OCI-LY1 (cell line): ENCODE data around the gene WDR35.

Experiments
- H2AFZ ChIP-seq: fragments of 200-600 bp; sonication (generic), shearing (Covaris generic); 2 replicates; pipeline ENCODE4 v1.6.0; 2014; ENCODE audit warnings: antibody characterized with exemption, mild to moderate bottlenecking, low read length
- H3F3A ChIP-seq: fragments of 200-600 bp; sonication (generic), shearing (Covaris generic); 2 replicates; pipeline ENCODE4 v1.6.0; 2014; ENCODE audit warnings: mild to moderate bottlenecking, antibody characterized with exemption, low read length, moderate library complexity; ENCODE audit not compliant: insufficient read depth
- H3K27ac ChIP-seq: fragments of 200-600 bp; sonication (generic); 2 replicates; pipeline ENCODE4 v1.5.1; 2014; ENCODE audit warnings: low read length, mixed run types, mild to moderate bottlenecking, low read depth; ENCODE audit not compliant: poor library complexity, severe bottlenecking
- H3K27me3 ChIP-seq: fragments of 200-600 bp; sonication (generic); 2 replicates; pipeline ENCODE4 v1.6.0; 2014; ENCODE audit warnings: antibody characterized with exemption, mild to moderate bottlenecking, low read length, moderate library complexity; ENCODE audit not compliant: insufficient read depth
- H3K36me3 ChIP-seq: fragments of 200-600 bp; sonication (generic); 2 replicates; pipeline ENCODE4 v1.6.1; 2014; ENCODE audit warnings: mild to moderate bottlenecking, antibody characterized with exemption, low read length, moderate library complexity, mixed read lengths; ENCODE audit not compliant: insufficient read depth
- H3K4me1 ChIP-seq: fragments of 200-600 bp; sonication (generic); 2 replicates; pipeline ENCODE4 v1.5.1; 2014; ENCODE audit warnings: mild to moderate bottlenecking, low read length, moderate library complexity; ENCODE audit not compliant: insufficient read depth, severe bottlenecking
- H3K4me2 ChIP-seq: fragments of 200-600 bp; sonication (generic), shearing (Covaris generic); 2 replicates; pipeline ENCODE4 v1.6.1; 2014; ENCODE audit warnings: low read length
- H3K4me3 ChIP-seq: fragments of 200-600 bp; sonication (generic); 2 replicates; pipeline ENCODE4 v1.5.1; 2014; ENCODE audit warnings: low read length, low read depth, mild to moderate bottlenecking, mixed read lengths; ENCODE audit not compliant: poor library complexity, severe bottlenecking
- H3K79me2 ChIP-seq: fragments of 200-600 bp; shearing (Covaris generic); 2 replicates; pipeline ENCODE4 v1.6.1; 2016; ENCODE audit warnings: mixed run types, low read length, mixed read lengths; ENCODE audit not compliant: insufficient read depth
- H3K9ac ChIP-seq: fragments of 200-600 bp; sonication (generic), shearing (Covaris generic); 2 replicates; pipeline ENCODE4 v1.6.1; 2014; ENCODE audit warnings: mild to moderate bottlenecking, low read length, mixed read lengths
- H3K9me2 ChIP-seq: fragments of 200-600 bp; sonication (generic), shearing (Covaris generic); 2 replicates; pipeline ENCODE4 v1.6.1; 2014; ENCODE audit warnings: low read depth, mild to moderate bottlenecking, low read length, mixed read lengths
- H3K9me3 ChIP-seq: fragments of 200-600 bp; shearing (Covaris generic); 2 replicates; pipeline ENCODE4 v1.6.1; 2014; ENCODE audit warnings: low read length, mixed read lengths
- H4K20me1 ChIP-seq: fragments of 200-600 bp; sonication (generic), shearing (Covaris generic); 2 replicates; pipeline ENCODE4 v1.6.0; 2016; ENCODE audit warnings: mild to moderate bottlenecking, low read length; ENCODE audit not compliant: insufficient read depth
- EZH2 ChIP-seq: fragments of 200-600 bp; sonication (generic), shearing (Covaris generic); IDR thresholded peaks from 2 replicates; pipeline ENCODE4 v1.8.0; 2017; ENCODE audit warnings: borderline replicate concordance, mixed run types, mild to moderate bottlenecking, antibody characterized with exemption, low read length, moderate library complexity, mixed read lengths
- TF ChIP-seq, protein P1 (sequence below): fragments of 200-600 bp; sonication (generic), shearing (Covaris generic); IDR thresholded peaks from 2 replicates; pipeline ENCODE4 v1.5.1; 2017; ENCODE audit warnings: mild to moderate bottlenecking, antibody characterized with exemption, low read length, moderate library complexity, mixed read lengths

Gene WDR35

DNA sequence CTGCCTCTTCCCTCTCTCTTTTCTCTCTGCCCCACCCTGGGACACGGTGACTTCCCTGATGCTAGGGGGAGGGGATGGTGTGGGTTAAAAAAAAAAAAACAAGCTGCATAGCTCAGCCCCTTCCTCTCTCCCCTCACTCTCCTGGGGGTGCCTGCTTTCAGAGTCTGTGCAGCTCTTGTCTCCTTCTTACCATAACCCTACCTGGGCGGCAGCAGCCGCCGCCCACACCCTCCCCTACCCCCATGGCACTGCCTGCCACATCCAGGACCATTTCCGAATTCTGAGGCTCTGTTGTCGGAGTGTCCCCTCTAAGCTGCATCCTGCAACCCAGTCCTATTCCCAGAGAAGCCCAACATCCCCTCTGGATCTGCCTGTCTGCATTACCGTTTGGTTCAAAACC, 104.1 kb downstream of the WDR35 start:
- Histone ChIP-seq H3K4me3 (no peak overlapping the region), H3K36me3 (no peaks in the 10 kb centered on the region), H3K4me1 (no peaks in the 10 kb centered on the region), H3F3A (no peaks in the 10 kb centered on the region), H3K27ac (no peak overlapping the region), H3K79me2 (no peaks in the 10 kb centered on the region), H3K4me2 (no peak overlapping the region), H3K9me3 (no peaks in the 10 kb centered on the region), H3K9ac (no peak overlapping the region), H2AFZ (no peak overlapping the region), H4K20me1 (no peaks in the 10 kb centered on the region), H3K27me3 (no peaks in the 10 kb centered on the region), H3K9me2 (no peaks in the 10 kb centered on the region)
- TF ChIP-seq EZH2 = no peak
- TF ChIP-seq, protein P1, sequence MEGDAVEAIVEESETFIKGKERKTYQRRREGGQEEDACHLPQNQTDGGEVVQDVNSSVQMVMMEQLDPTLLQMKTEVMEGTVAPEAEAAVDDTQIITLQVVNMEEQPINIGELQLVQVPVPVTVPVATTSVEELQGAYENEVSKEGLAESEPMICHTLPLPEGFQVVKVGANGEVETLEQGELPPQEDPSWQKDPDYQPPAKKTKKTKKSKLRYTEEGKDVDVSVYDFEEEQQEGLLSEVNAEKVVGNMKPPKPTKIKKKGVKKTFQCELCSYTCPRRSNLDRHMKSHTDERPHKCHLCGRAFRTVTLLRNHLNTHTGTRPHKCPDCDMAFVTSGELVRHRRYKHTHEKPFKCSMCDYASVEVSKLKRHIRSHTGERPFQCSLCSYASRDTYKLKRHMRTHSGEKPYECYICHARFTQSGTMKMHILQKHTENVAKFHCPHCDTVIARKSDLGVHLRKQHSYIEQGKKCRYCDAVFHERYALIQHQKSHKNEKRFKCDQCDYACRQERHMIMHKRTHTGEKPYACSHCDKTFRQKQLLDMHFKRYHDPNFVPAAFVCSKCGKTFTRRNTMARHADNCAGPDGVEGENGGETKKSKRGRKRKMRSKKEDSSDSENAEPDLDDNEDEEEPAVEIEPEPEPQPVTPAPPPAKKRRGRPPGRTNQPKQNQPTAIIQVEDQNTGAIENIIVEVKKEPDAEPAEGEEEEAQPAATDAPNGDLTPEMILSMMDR = no peak

DNA sequence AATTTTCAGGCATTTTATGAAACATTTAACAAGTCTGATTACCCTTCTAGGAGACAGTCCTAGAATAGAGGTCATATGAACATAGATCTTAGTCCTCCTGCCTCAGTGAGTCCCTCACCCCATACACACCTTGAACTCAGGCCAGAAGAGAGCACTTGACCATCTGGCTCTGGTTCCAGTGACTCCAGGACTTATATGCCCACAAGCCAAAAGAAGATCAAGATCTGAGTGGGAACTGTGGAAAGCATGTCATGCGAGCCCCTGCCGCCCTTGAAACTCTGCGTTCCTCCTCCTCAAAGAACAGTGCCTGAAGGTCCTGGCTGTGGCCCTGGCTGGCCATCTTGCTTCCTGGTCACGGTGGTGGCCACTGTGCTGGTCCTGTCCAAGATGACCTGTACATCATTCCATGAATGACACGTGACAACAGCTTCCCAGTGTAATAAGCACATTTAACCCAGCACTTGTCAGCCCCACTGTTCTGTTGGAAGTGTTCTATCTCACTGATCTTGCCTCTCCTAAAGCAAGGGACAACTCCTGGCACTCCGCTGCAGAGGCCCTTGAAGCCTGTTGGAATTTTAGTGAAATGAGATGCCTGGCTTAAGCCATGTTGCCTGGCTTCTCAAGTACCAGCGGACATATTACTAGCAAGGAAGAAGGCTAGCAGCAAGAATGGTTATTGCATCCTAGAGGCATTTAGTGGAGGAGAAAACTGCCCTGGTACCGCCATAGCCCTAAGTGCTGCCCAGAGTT, 105.8 kb downstream of the WDR35 start:
- H3K79me2 ChIP-seq = no peaks in the 10 kb centered on the region
- no peaks in the 10 kb centered on the region for H3K27me3 ChIP-seq
- no peaks in the 10 kb centered on the region for H3K9me2 ChIP-seq
- H3K36me3 ChIP-seq = no peaks in the 10 kb centered on the region
- H3K4me2 ChIP-seq = no peak overlapping the region
- no peak overlapping the region for H2AFZ ChIP-seq
- no peaks in the 10 kb centered on the region for H4K20me1 ChIP-seq
- no peak overlapping the region for H3K9ac ChIP-seq
- H3K4me3 ChIP-seq = no peak overlapping the region
- H3K9me3 ChIP-seq = no peaks in the 10 kb centered on the region
- H3K4me1 ChIP-seq = no peaks in the 10 kb centered on the region
- H3F3A ChIP-seq = no peaks in the 10 kb centered on the region
- no peak overlapping the region for H3K27ac ChIP-seq
- TF ChIP-seq, protein P1 = no peak
- TF ChIP-seq EZH2 = no peak

DNA sequence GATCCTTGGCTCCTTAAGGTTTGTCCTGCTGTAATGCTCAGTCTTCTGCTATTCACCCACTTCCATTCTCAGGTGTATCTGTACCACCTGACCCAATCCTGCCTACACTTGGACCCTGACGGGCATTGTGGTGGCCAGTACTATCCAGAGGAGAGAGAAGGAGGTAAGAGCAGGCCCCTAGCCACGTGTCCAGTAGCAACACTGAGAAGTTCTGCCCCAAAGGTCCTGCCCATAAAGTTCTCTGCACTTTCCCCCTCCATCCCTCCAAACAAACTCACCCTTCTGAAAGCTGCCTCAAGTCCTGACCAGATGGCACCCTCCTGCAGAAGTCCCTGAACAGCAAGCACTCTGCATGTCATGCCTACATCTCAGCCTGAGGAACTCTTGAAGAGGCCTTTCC, 106.4 kb downstream of the WDR35 start:
- Histone ChIP-seq H4K20me1 (no peaks in the 10 kb centered on the region), H3K4me3 (no peak overlapping the region), H2AFZ (no peak overlapping the region), H3K9ac (no peak overlapping the region), H3K79me2 (no peaks in the 10 kb centered on the region), H3K27me3 (no peaks in the 10 kb centered on the region), H3K4me2 (no peak overlapping the region), H3K36me3 (no peaks in the 10 kb centered on the region), H3K9me2 (no peaks in the 10 kb centered on the region), H3K9me3 (no peaks in the 10 kb centered on the region), H3K4me1 (no peaks in the 10 kb centered on the region), H3K27ac (no peak overlapping the region), H3F3A (no peaks in the 10 kb centered on the region)
- TF ChIP-seq EZH2 = no peak
- TF ChIP-seq, protein P1 = no peak
